Sigmoid colon (tissue), 7 donors: Measurements from ENCODE around the gene PDE6G. TPM values are rescaled to one million over a fixed set of nuclear protein-coding genes. Genes with fewer than 3 reads are reported as not detected.
"Not testable (repeated sequence)": the region's sequence is repeated elsewhere in the genome, so short reads cannot be mapped to it uniquely, and the experiment has no call there.

Source experiments
- DNase-seq: peaks from one replicate; pipeline ENCODE4 v3.0.0-alpha.2; 2019
- H3K27ac ChIP-seq, 4 donors: fragments of 200-600 bp; sonication (generic); one replicate each; pipeline ENCODE4 v1.5.1; 2016 to 2019; ENCODE audit warnings: mild to moderate bottlenecking in 1 of 4
- H3K27me3 ChIP-seq, 3 donors: fragments of 200-600 bp; sonication (generic); one replicate each; pipeline ENCODE4 v1.5.1; 2019; ENCODE audit warnings: mild to moderate bottlenecking in 1 of 3
- H3K36me3 ChIP-seq, 4 donors: fragments of 200-600 bp; sonication (generic); one replicate each; pipeline ENCODE4 v1.5.1; 2016 to 2019
- H3K4me1 ChIP-seq, 4 donors: fragments of 200-600 bp; sonication (generic); one replicate each; pipeline ENCODE4 v1.5.1; 2017 to 2019
- H3K4me3 ChIP-seq, 4 donors: fragments of 200-600 bp; sonication (generic); one replicate each; pipeline ENCODE4 v1.5.1; 2017 to 2019; ENCODE audit warnings: mild to moderate bottlenecking in 2 of 4, moderate library complexity in 1 of 4
- H3K9me3 ChIP-seq, 4 donors: fragments of 200-600 bp in 3 of 4; sonication (generic) in 3 of 4; one replicate each; pipeline versions ENCODE4 v1.5.1 to v1.6.1; 2013 to 2019
- EP300 ChIP-seq, 4 donors: sonication (generic); formaldehyde crosslinking; IDR thresholded peaks; one replicate each; pipeline ENCODE4 v1.6.1; 2017; ENCODE audit warnings: antibody characterized with exemption in 4 of 4
- POLR2A ChIP-seq, 2 donors: fragments of 450-650 bp; IDR thresholded peaks; one replicate each; pipeline ENCODE4 v1.6.1; 2016; ENCODE audit warnings: antibody characterized with exemption in 2 of 2, mild to moderate bottlenecking in 2 of 2, moderate library complexity in 2 of 2
- POLR2AphosphoS5 ChIP-seq, 4 donors: sonication (generic); formaldehyde crosslinking; IDR thresholded peaks; one replicate each; pipeline ENCODE4 v1.6.1; 2017; ENCODE audit warnings: antibody characterized with exemption in 4 of 4
- WGBS, 2 donors: extraction: QIAGEN DNeasy Blood & Tissue Kit; methylation state at CpG; one replicate each; pipeline ENCODE4 v1.1.7; 2013; 5-methylcytosine and 5-hydroxymethylcytosine counted together
- intact Hi-C: fragments of 100-400 bp; cut with DNase I; formaldehyde crosslinking; loops from one replicate; pipeline ENCODE4 v1.15.1; 2023
- polyA plus RNA-seq, 3 donors: library from polyadenylated mRNA; stranded (reverse); fragments of 200-250 nt; gene quantifications; one replicate each; pipeline ENCODE4 v1.2.3, GENCODE V29; 2013
- total RNA-seq, 4 donors: library from RNA; depleted of rRNA; stranded (reverse); fragments of >200 nt; gene quantifications; one replicate each; pipeline ENCODE4 v1.1.0, GENCODE V29; 2016
- TF ChIP-seq, protein P1 (sequence below), 4 experiments: fragments of 450-650 bp in 3 of 4; fragments of 200-600 bp in 1 of 4; IDR thresholded peaks; one replicate each; pipeline ENCODE4 v1.5.1; 2016 to 2019; ENCODE audit warnings: antibody characterized with exemption in 4 of 4, mild to moderate bottlenecking in 3 of 4, moderate library complexity in 2 of 4
- donor health status: healthy with polysubstance abuse.
- donor health status: Bipolar disorder and iron deficiency.
- donor health status: healthy.

PDE6G gene
- total and polyA plus RNA-seq, 7 donors: 2.3 to 4.4 (median 3.7) TPM; not detected in 4

DNA sequence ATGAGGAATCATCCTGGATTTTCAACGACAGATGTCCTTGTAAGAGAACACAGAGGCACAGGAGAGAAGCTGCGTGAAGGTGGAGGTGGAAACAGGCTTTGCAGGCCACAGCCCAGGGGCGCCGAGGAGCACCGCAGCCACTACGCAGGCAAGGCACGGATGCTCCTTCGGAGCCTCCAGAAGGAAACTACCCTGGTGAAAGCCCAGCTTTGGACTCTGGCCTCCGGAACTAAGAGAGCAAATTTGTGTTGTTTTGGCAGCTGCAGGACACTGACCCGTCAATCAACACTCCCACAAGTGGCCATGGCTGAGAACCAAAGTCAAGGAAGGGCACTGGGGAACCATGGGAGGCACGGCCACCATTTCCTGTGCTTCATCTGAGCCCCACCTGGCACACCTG lies 23.8 kb upstream of the PDE6G start:
- H3K36me3 ChIP-seq: peaks cover 0 to 14% (median 0%) of the 10 kb centered on the region in 4 donors
- no peak overlapping the region for H3K27ac ChIP-seq
- intact Hi-C loops: loop anchor here (5.0 kb wide), 1 partner anchor 43 kb away; the partner anchor contains the start of genes NPLOC4 and TSPAN10
- H3K9me3 ChIP-seq: no peaks in the 10 kb centered on the region
- TF ChIP-seq EP300 (IDR thresholded peaks at IDR 0.05): no peak
- TF ChIP-seq, protein P1, sequence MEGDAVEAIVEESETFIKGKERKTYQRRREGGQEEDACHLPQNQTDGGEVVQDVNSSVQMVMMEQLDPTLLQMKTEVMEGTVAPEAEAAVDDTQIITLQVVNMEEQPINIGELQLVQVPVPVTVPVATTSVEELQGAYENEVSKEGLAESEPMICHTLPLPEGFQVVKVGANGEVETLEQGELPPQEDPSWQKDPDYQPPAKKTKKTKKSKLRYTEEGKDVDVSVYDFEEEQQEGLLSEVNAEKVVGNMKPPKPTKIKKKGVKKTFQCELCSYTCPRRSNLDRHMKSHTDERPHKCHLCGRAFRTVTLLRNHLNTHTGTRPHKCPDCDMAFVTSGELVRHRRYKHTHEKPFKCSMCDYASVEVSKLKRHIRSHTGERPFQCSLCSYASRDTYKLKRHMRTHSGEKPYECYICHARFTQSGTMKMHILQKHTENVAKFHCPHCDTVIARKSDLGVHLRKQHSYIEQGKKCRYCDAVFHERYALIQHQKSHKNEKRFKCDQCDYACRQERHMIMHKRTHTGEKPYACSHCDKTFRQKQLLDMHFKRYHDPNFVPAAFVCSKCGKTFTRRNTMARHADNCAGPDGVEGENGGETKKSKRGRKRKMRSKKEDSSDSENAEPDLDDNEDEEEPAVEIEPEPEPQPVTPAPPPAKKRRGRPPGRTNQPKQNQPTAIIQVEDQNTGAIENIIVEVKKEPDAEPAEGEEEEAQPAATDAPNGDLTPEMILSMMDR (IDR thresholded peaks at IDR 0.05): no peak
- DNase-seq: no peak
- WGBS, 2 donors: 79 to 87% methylated on average over 11 of the region's 11 CpGs
- H3K4me3 ChIP-seq: no peak overlapping the region
- no peaks in the 10 kb centered on the region for H3K27me3 ChIP-seq
- H3K4me1 ChIP-seq: peaks cover 0 to 25% (median 22%) of the 10 kb centered on the region in 4 donors

DNA sequence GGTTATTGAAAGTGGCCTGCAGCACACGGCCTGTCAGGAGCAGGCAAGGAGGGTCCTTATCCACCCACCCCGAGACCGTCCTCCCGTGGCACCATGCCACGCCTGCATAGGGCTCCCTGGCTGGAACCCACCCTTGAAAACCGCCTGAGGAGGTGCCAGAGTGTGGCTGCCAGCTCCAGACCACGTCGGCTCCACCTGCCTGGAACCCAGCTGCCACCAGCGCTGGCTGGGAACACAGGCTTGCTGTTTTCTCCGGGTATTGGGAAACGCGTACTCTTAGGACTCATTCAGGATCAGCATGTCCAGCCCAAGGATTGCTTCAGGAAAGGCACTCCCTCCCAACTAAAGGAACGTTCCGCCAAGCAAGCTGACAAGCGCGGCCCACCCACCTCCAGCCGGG lies 20.6 kb upstream of the PDE6G start:
- 93 to 94% methylated on average over 17 of the region's 17 CpGs for WGBS, 2 donors
- peaks cover 9 to 39% (median 13%) of the 10 kb centered on the region in 4 donors for H3K36me3 ChIP-seq

DNA sequence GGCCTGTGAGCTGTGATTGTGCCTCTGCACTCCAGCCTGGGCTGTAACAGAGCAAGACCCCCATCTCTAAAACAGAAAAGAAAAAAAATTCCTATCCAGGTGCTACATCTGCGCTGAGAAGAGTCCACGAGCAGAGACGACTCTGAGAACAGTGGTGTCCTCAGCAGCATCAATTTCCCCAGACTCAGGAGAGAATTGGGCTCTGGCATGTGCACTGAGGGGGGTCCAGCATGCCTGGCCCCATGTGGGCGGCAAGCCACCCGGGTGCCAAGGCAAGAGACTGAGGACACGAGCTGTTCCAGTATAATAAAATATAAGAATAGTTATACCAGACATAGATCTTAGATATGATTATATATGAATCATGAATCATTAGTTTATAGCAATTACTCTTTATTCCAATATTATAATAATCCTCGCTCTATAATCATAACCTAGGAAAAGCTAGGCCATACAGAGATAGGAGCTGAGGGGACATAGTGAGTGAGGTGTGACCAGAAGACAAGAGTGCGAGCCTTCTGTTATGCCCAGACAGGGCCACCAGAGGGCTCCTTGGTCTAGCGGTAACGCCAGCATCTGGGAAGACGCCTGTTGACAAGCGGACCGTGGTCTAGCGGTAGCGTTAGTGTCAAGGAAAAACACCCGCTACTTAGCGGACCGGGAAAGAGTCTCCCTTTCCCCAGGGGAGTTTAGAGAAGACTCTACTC lies 19.3 kb upstream of the PDE6G start:
- H3K4me3 ChIP-seq, H3K27ac ChIP-seq, H3K9me3 ChIP-seq, DNase-seq, intact Hi-C loops, H3K4me1 ChIP-seq, H3K27me3 ChIP-seq: not testable (repeated sequence)
- 41 to 50% methylated on average over 18 of the region's 18 CpGs for WGBS, 2 donors
- TF ChIP-seq, protein P1 (IDR thresholded peaks at IDR 0.05): peak in 3 of 4 experiments; percentile 53 to 72 (median 58)
- H3K36me3 ChIP-seq: peaks cover 9 to 46% (median 22%) of the 10 kb centered on the region in 4 donors

More for the DNA sequence above, 20.6 kb upstream of the PDE6G start:
- H3K27ac ChIP-seq: no peak overlapping the region
- no peaks in the 10 kb centered on the region for H3K27me3 ChIP-seq
- H3K4me1 ChIP-seq: peaks cover 0 to 3% (median 2%) of the 10 kb centered on the region in 4 donors
- no peak for DNase-seq
- H3K9me3 ChIP-seq: no peaks in the 10 kb centered on the region
- H3K4me3 ChIP-seq: no peak overlapping the region
- TF ChIP-seq EP300 (IDR thresholded peaks at IDR 0.05): no peak
- no peak for TF ChIP-seq POLR2A (IDR thresholded peaks at IDR 0.05)
- intact Hi-C loops: no loop called here

DNA sequence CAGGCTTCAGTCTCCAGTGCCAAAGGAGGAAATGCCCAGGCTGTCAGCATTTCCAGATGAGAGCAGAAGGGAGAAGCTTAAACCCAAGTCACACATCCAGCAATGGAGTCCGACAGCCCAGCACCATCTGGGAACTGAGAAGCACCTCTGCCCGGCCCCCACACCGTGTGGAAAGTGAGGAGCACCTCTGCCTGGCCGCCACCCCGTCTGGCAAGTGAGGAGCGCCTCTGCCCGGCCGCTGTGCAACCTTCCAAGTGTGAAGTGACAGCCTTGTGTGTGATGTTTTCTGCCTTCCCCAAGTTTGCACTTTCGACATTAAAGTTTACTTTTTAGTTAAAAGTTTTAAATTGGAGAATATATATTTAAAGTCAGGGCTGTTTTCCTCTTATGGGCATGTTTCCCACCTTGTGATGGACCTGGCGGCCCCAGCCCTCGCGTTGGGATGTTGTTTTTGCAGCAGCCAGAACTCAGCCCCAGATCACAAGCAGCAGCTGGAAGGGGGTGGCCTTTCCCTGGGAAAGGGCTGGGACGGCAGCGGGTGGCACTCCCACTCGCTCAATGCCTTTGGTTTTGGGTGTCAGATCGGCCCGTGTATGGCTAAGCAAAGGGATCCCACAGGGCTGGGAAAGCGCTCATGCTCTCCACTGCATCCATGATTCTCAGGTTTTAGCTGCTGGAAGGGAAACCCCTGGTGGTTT lies 17.4 kb upstream of the PDE6G start:
- no peak for DNase-seq
- no peak overlapping the region for H3K27ac ChIP-seq
- H3K9me3 ChIP-seq: no peaks in the 10 kb centered on the region
- no peak for TF ChIP-seq POLR2AphosphoS5 (IDR thresholded peaks at IDR 0.05)
- TF ChIP-seq, protein P1 (IDR thresholded peaks at IDR 0.05): no peak
- no peak for TF ChIP-seq POLR2A (IDR thresholded peaks at IDR 0.05)
- no peak for TF ChIP-seq EP300 (IDR thresholded peaks at IDR 0.05)
- peaks cover 9 to 56% (median 29%) of the 10 kb centered on the region in 4 donors for H3K36me3 ChIP-seq
- no peaks in the 10 kb centered on the region for H3K27me3 ChIP-seq
- intact Hi-C loops: no loop called here
- H3K4me3 ChIP-seq: no peak overlapping the region
- H3K4me1 ChIP-seq: no peaks in the 10 kb centered on the region
- 86 to 91% methylated on average over 18 of the region's 18 CpGs for WGBS, 2 donors

DNA sequence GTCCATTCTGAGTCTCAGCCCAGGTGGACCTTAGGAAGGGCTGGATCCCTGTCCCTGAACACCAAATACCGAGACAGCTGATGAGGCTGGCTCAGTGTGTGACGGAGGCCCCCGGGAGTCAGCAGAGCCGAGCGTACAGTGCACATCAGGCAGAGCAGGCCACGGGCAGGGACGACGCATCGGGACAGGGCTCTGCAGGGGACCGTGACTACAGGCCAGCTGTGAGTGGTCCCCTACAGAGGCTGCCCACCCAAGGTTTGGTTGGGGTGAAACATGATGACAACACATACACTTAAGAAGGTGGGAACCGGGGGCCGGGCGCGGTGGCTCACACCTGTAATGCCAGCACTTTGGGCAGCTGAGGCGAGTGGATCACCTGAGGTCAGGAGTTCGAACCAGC lies 16.6 kb upstream of the PDE6G start:
- Histone ChIP-seq H3K4me3 (no peak overlapping the region), H3K27me3 (no peaks in the 10 kb centered on the region), H3K4me1 (peaks cover 0 to 5% (median 4%) of the 10 kb centered on the region in 4 donors), H3K36me3 (peaks cover 9 to 56% (median 29%) of the 10 kb centered on the region in 4 donors), H3K27ac (no peak overlapping the region), H3K9me3 (no peaks in the 10 kb centered on the region)
- TF ChIP-seq POLR2A (IDR thresholded peaks at IDR 0.05): no peak
- no peak for TF ChIP-seq EP300 (IDR thresholded peaks at IDR 0.05)
- no peak for TF ChIP-seq POLR2AphosphoS5 (IDR thresholded peaks at IDR 0.05)
- TF ChIP-seq, protein P1 (IDR thresholded peaks at IDR 0.05): no peak
- DNase-seq: no peak
- intact Hi-C loops: no loop called here
- 92 to 96% methylated on average over 16 of the region's 16 CpGs for WGBS, 2 donors
